ENCODE data around the gene LYPD6. TPM values are rescaled to one million over a fixed set of nuclear protein-coding genes. Genes with fewer than 3 reads are reported as not detected.

LYPD6 gene
- total and polyA plus RNA-seq, 2 donors, result 2.4 to 16.9 TPM

DNA sequence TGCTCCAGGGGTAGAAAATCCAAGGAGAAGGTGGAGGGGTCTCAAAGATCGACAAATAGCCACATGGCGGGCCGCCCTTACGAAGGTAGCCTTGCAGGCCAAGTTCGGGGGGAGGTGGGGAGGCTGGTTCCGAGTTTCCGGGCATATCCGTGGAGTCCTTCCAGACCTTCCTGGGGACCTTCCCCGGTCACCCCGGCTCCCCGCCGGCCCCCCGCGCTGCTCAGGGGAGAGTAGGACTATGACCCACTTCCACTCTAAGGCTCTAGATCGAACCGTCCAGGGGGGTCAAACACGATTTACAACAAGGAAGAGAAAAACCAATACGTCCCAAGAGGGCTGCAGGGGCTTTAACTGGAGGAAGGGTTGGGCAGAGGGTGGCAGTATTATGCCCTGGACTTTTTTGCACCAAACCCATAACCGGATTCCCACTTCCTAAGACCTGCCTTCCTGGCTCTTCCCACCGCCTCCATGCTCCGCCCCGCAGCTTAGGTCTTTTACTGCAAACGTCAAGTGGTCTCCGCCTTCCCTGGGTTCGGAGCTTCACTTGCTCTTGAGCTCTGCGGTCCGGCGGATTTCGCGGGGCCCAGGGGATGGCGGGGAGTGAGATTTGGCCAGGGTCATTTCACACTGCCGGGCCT, 779 bp upstream of the LYPD6 start:
- Histone ChIP-seq H3K27ac (ENCODE audit: low read depth) (no peak overlapping the region), H3K4me1 (ENCODE audit: insufficient read depth) (no peaks in the 10 kb centered on the region), H3K4me3 (ENCODE audit: low read depth, low read length) (peak overlapping the region; percentile 56), H3K36me3 (ENCODE audit: insufficient read depth) (no peaks in the 10 kb centered on the region)
- WGBS, result 11% methylated on average over 32 of the region's 32 CpGs
- DNase-seq (ENCODE audit: extremely low spot score), result peak; percentile 56

DNA sequence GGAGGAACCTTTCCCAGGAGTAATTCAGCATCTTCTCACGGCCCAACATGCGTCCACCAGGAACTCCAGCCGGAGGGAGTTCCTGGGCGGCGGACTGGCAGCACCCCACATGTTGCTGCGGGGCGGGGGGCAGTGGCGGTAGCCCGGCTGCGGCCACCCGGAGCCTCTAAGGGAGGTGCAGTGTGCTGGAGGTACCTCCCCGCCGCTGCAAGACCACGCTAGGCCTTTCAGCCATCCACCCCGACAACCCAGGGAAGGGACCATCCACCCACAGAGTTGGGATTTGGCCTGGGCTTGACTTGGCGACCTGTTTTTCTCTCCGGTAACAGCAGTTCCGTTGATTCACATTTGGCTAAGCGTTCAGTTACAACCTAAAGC, 625 bp downstream of the LYPD6 start:
- H3K4me1 ChIP-seq (ENCODE audit: insufficient read depth), result no peaks in the 10 kb centered on the region
- 2% methylated on average over 19 of the region's 19 CpGs for WGBS
- no peaks in the 10 kb centered on the region for H3K36me3 ChIP-seq (ENCODE audit: insufficient read depth)
- peak overlapping the region; percentile 56 for H3K4me3 ChIP-seq (ENCODE audit: low read depth, low read length)
- H3K27ac ChIP-seq (ENCODE audit: low read depth), result no peak overlapping the region
- no peak for DNase-seq (ENCODE audit: extremely low spot score)

DNA sequence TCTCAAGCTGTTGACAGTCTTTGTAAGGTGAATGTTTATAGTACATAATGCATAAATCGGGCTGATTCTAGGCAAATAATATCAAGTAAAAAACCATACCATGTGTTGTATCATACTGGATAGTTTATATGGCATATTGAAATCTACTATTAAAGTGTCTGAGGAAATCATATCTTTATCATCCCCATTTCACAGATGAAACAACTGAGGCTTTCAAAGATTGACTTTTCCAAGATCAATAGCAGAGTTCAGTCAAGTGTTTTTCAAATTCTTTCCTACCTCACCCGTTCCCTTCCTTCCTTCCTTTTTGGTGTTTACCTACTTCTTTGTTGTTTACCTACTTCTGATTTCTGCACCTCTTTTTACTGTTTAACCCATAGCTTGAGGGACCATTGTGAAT, 2.0 kb downstream of the LYPD6 start:
- 85% methylated on average over 2 of the region's 2 CpGs for WGBS
- Histone ChIP-seq H3K27ac (ENCODE audit: low read depth) (no peak overlapping the region), H3K4me3 (ENCODE audit: low read depth, low read length) (no peak overlapping the region), H3K4me1 (ENCODE audit: insufficient read depth) (no peaks in the 10 kb centered on the region), H3K36me3 (ENCODE audit: insufficient read depth) (no peaks in the 10 kb centered on the region)
- no peak for DNase-seq (ENCODE audit: extremely low spot score)

DNA sequence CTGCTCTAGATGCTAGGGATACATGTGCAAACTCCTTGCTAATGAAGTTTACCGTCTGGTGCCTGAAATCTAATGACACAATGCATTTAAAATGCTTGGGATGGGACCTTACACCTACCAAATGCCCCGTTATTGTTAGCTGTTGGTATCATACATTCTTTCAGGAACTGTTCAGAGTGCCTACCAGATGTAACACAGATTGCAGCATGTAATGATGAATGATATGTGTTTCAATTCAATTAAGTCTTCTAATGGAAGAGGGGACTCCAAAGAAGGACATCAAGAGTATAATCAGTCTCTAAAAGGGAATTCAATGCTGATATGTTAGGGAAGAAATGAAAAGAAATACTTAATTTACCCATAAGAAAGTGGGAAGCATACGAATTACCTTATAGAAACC, 3.2 kb downstream of the LYPD6 start:
- no peak overlapping the region for H3K27ac ChIP-seq (ENCODE audit: low read depth)
- DNase-seq (ENCODE audit: extremely low spot score), result no peak
- no peaks in the 10 kb centered on the region for H3K4me1 ChIP-seq (ENCODE audit: insufficient read depth)
- H3K36me3 ChIP-seq (ENCODE audit: insufficient read depth), result no peaks in the 10 kb centered on the region
- no peak overlapping the region for H3K4me3 ChIP-seq (ENCODE audit: low read depth, low read length)
- 78% methylated on average over 3 of the region's 3 CpGs for WGBS

DNA sequence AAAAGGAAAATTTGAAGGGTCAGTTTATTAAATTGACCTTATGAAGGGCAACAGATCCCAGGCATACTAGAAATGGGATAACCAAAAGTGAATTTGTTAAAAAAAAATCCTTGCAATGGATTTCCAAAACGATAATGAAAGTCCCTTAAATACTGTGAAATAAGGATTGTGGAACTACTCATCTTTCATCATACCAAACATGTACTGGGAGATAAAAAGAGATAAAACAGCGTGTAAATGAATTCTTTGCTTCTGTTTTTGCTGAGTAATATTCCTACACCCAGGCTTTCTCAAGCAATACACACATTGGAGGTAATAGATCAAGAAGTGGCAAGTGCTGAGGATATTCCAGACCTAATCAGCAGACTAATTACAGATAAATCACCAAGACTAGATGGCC, 3.8 kb downstream of the LYPD6 start:
- 87% methylated on average over 2 of the region's 2 CpGs for WGBS
- no peaks in the 10 kb centered on the region for H3K36me3 ChIP-seq (ENCODE audit: insufficient read depth)
- no peak for DNase-seq (ENCODE audit: extremely low spot score)

DNA sequence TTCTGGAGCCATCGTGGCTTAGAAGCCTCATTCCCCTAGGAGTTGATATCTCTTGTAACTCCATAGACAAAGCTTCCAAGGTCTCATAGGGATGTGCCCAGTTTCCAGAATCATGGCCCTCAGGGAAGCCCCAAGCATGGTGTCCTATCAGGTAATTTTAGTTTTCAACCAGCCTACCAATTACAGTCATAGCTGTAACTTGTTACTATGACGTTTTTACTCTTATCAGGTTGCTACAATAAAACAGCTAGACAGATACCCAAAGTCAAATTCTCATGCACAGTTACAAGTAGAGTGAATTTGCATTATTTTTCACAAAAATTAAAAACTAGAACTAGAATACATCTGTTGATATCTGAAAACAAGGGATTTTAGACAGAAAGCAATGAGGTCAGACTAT, 8.9 kb downstream of the LYPD6 start:
- WGBS, result 79% methylated on average over 2 of the region's 2 CpGs
- DNase-seq (ENCODE audit: extremely low spot score), result no peak
- H3K4me1 ChIP-seq (ENCODE audit: insufficient read depth), result no peaks in the 10 kb centered on the region
- no peaks in the 10 kb centered on the region for H3K36me3 ChIP-seq (ENCODE audit: insufficient read depth)
- no peak overlapping the region for H3K27ac ChIP-seq (ENCODE audit: low read depth)
- H3K4me3 ChIP-seq (ENCODE audit: low read depth, low read length), result no peak overlapping the region

More for the DNA sequence above, 3.8 kb downstream of the LYPD6 start:
- Histone ChIP-seq H3K27ac (ENCODE audit: low read depth) (no peak overlapping the region), H3K4me1 (ENCODE audit: insufficient read depth) (no peaks in the 10 kb centered on the region), H3K4me3 (ENCODE audit: low read depth, low read length) (no peak overlapping the region)

DNA sequence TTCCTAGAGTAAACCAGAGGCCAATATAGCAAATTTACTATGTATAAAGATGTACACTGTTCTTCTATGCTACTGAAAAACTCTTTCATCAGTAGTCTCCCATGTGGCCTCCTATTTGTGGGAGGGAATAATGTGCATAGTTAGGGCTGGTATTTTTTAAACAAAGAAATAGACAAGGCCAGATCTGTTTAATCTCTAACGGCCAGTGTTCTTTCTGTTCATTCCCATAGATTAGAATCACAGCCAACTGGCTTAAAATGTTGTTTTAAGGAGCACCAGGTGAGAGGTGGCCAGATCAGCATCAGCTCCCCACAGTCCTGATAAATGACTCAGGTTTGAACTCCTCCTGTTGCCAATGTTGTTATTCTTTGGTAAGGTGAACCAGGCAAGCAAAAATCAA, 12.1 kb downstream of the LYPD6 start:
- no peak overlapping the region for H3K27ac ChIP-seq (ENCODE audit: low read depth)
- H3K4me3 ChIP-seq (ENCODE audit: low read depth, low read length), result no peak overlapping the region
- WGBS, result 31% methylated on average over 1 of the region's 1 CpG
- H3K4me1 ChIP-seq (ENCODE audit: insufficient read depth), result no peaks in the 10 kb centered on the region
- DNase-seq (ENCODE audit: extremely low spot score), result no peak
- H3K36me3 ChIP-seq (ENCODE audit: insufficient read depth), result no peaks in the 10 kb centered on the region

DNA sequence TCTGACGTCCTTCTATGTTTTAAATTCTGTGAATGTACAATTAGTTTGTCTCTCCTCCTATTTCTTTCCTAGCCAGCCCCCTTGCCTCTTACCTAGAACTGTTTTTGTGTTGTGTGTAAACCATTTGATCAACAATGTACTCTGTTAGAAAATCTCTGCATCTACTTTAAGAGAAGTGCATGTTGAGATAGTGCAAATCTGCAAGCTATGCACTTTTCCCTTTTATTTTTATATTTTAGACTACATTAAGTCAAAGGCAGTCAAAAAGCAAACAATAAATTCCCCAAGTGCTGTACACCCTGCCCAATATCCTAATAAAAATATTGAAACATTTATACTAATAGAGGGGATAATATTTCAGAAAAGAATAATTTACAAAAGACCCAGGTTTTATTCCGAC, 13.7 kb downstream of the LYPD6 start:
- H3K4me1 ChIP-seq (ENCODE audit: insufficient read depth), result no peaks in the 10 kb centered on the region
- no peak overlapping the region for H3K27ac ChIP-seq (ENCODE audit: low read depth)
- H3K4me3 ChIP-seq (ENCODE audit: low read depth, low read length), result no peak overlapping the region
- no peaks in the 10 kb centered on the region for H3K36me3 ChIP-seq (ENCODE audit: insufficient read depth)
- DNase-seq (ENCODE audit: extremely low spot score), result no peak
- WGBS, result 85% methylated on average over 2 of the region's 2 CpGs

DNA sequence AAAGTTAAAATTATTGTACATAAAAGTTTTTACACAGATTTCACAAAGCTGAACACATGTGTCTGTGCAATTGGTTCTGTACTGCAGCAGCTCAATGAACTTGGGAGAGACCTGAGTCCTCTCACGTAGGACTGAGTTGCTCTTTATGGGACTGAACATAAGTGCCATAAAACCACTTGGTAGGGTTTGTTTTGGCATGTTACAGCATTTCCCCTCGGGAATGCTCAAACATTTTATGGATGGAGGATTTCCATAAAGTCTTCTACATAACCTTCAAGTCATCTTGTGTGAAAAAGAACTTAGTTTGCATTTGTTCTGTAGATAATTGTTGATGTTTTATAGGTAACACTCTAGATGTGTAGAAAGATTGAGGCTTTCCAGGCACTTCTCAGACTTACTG, 15.9 kb downstream of the LYPD6 start:
- H3K36me3 ChIP-seq (ENCODE audit: insufficient read depth), result no peaks in the 10 kb centered on the region
- 38% methylated on average over 2 of the region's 2 CpGs for WGBS

DNA sequence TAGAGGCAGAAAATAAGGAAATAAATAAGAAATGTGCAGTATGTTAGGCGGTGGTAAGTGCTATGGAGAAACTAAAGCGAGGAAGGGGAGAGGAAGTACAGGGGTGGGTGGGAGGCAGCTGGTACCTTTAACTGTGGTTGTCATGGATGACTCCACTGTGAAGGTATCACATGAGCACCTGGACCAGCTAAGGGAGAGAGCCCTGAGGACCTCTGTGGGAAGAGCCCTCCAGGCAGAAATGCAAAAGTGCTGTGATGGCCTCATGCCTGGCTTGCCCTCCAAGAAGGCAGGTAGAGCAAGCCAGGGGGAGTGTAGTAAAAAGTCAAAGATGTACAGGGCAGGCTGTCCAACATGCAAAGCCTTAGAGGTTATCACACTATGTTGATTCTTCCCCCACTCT, 17.9 kb downstream of the LYPD6 start:
- Histone ChIP-seq H3K36me3 (ENCODE audit: insufficient read depth) (no peaks in the 10 kb centered on the region), H3K4me3 (ENCODE audit: low read depth, low read length) (no peak overlapping the region), H3K27ac (ENCODE audit: low read depth) (no peak overlapping the region), H3K4me1 (ENCODE audit: insufficient read depth) (no peaks in the 10 kb centered on the region)
- 98% methylated on average over 2 of the region's 2 CpGs for WGBS
- DNase-seq (ENCODE audit: extremely low spot score), result no peak

More for the DNA sequence above, 15.9 kb downstream of the LYPD6 start:
- Histone ChIP-seq H3K4me1 (ENCODE audit: insufficient read depth) (no peaks in the 10 kb centered on the region), H3K27ac (ENCODE audit: low read depth) (no peak overlapping the region), H3K4me3 (ENCODE audit: low read depth, low read length) (no peak overlapping the region)
- DNase-seq (ENCODE audit: extremely low spot score), result peak; percentile 17

DNA sequence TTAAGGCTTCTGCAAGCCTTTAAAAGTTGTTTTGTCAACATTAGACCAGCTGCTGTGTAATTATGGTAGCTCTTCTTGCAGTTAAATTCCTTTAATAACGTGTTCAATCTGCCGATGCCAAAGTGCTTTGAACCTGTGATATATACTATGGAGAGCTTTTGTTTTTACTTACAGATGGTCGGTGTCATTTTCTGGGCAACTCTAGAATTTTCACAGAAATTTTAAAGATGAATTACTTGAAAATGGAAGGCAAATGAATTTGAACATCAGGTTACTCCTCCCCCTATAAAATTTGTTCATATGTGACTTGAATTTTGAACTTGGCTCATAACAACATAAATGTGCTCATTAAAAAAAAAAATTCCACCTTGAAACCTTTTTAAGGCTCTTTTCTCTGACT, 23.0 kb downstream of the LYPD6 start:
- H3K4me1 ChIP-seq (ENCODE audit: insufficient read depth), result no peaks in the 10 kb centered on the region
- DNase-seq (ENCODE audit: extremely low spot score), result no peak
- 76% methylated on average over 3 of the region's 3 CpGs for WGBS
- no peaks in the 10 kb centered on the region for H3K36me3 ChIP-seq (ENCODE audit: insufficient read depth)
- H3K27ac ChIP-seq (ENCODE audit: low read depth), result no peak overlapping the region
- no peak overlapping the region for H3K4me3 ChIP-seq (ENCODE audit: low read depth, low read length)

DNA sequence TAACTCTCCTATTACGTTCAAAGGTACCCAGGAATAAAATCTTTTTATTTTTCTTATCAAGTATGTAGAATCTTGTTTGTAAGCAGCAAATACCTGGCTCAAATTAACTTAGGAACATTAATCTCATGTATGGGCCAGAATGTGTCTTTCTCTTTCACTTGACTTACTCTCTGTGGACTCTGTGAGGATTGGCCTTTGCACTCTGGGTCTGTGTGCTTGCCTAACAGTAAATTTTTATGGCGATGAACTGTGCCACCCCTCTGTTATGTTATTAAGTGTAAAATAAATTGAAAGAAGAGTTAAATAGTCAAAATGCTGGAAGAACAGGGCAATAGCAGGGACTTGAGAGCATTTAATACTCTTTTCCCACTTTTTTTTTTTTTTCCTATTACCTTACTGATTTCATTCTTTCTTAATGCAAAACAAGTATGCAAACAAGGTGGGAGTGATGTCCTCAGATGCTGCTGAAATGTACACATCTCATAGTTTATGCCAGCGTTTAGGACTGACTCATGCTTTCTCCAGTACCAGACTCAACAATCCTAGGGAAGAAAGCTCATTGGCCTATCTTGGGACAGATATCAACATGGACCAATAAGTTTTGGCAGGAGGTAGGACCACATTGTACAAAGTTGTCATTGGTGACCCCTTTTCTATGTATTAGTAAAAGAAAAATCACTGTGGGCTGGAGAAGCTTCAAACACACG, 25.5 kb downstream of the LYPD6 start:
- no peak for DNase-seq (ENCODE audit: extremely low spot score)
- WGBS, result 88% methylated on average over 4 of the region's 4 CpGs
- H3K36me3 ChIP-seq (ENCODE audit: insufficient read depth), result no peaks in the 10 kb centered on the region

DNA sequence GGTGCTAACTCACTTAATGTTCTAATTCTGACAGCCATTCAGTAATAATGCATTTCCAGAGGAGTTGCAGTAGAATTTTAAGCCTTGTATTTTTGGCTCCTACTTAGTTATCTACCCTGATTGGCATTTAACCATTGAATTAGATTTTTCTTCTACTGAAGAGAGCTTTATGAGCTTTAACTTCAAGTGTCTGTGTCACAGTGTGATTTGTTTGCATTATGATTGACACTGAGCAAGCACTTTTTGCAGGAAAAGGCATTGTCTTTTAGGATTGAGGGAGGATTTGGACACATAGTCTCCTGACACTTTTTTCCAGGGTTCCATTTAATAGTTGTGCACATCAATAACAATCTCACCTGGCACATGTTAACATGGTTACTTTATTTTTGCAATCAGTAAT, 26.7 kb downstream of the LYPD6 start:
- no peak for DNase-seq (ENCODE audit: extremely low spot score)
- Histone ChIP-seq H3K27ac (ENCODE audit: low read depth) (no peak overlapping the region), H3K36me3 (ENCODE audit: insufficient read depth) (no peaks in the 10 kb centered on the region), H3K4me3 (ENCODE audit: low read depth, low read length) (no peak overlapping the region), H3K4me1 (ENCODE audit: insufficient read depth) (no peaks in the 10 kb centered on the region)

More for the DNA sequence above, 25.5 kb downstream of the LYPD6 start:
- H3K4me3 ChIP-seq (ENCODE audit: low read depth, low read length), result no peak overlapping the region
- H3K27ac ChIP-seq (ENCODE audit: low read depth), result no peak overlapping the region
- H3K4me1 ChIP-seq (ENCODE audit: insufficient read depth), result no peaks in the 10 kb centered on the region

DNA sequence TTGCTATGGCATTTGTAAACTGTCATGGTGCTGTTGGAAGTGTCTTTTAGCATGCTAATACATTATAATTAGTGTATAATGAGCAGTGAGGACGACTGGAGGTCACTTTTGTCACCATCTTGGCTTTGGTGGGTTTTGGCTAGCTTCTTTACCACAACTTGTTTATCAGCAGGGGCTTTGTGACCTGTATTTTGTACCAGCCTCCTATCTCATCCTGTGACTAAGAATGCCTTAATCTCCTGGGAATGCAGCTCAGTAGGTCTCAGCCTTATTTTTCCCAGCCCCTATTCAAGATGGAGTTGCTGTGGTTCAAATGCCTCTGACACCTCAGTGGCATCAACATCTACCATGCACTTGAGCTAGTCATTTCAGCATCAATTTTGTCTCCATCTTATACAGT, 29.7 kb downstream of the LYPD6 start:
- Histone ChIP-seq H3K4me3 (ENCODE audit: low read depth, low read length) (no peak overlapping the region), H3K36me3 (ENCODE audit: insufficient read depth) (no peaks in the 10 kb centered on the region), H3K27ac (ENCODE audit: low read depth) (no peak overlapping the region), H3K4me1 (ENCODE audit: insufficient read depth) (no peaks in the 10 kb centered on the region)
- DNase-seq (ENCODE audit: extremely low spot score), result no peak
- 71% methylated on average over 1 of the region's 1 CpG for WGBS
